Stimulated activated CD8-positive, alpha-beta memory T cell treated with anti-CD3 and anti-CD28 coated beads, Interleukin-12 subunit alpha, Interleukin-12 subunit beta, amount 100 ng/mL, for 4 hours (primary cell): ENCODE data around the gene WDR11.

Source experiments
- DNase-seq: peaks from one replicate; pipeline ENCODE4 v3.0.0-alpha.2; 2020; ENCODE audit warnings: low read depth

The WDR11 gene

GRCh38 chr10:120944586-120945125, 93.5 kb downstream of the WDR11 start:
- DNase-seq = no peak

GRCh38 chr10:120945182-120945581, 94.0 kb downstream of the WDR11 start:
- DNase-seq = no peak

GRCh38 chr10:120945801-120946302, 94.7 kb downstream of the WDR11 start:
- no peak for DNase-seq

GRCh38 chr10:120946497-120946896, 95.3 kb downstream of the WDR11 start:
- no peak for DNase-seq

- DNase-seq = peak; percentile 18
These were observed 97.9 kb downstream of the WDR11 start for GRCh38 chr10:120948889-120949608.

- DNase-seq = no peak
These were observed 98.5 kb downstream of the WDR11 start for GRCh38 chr10:120949609-120950031.

GRCh38 chr10:120950051-120950561, 98.9 kb downstream of the WDR11 start:
- no peak for DNase-seq

GRCh38 chr10:120951288-120951687, 100.1 kb downstream of the WDR11 start:
- DNase-seq = no peak

- no peak for DNase-seq
These were observed 102.7 kb downstream of the WDR11 start for GRCh38 chr10:120953897-120954296.
